ENCODE results near the gene CFAP43.

Gene CFAP43

GRCh38 chr10:104233817-104234216 lies 1.7 kb upstream of the CFAP43 start:
- in situ Hi-C loops (cut with MboI; ENCODE audit: low sequenced_read_pairs, unreplicated experiment) = no loop called here
- no peak for TF ChIP-seq CTCF (IDR thresholded peaks at IDR 0.05; ENCODE audit: borderline replicate concordance, control extremely low read depth, extremely low read depth, insufficient read depth, missing control alignments)
- no peak for DNase-seq (ENCODE audit: low spot score)

- TF ChIP-seq CTCF (IDR thresholded peaks at IDR 0.05; ENCODE audit: borderline replicate concordance, control extremely low read depth, extremely low read depth, insufficient read depth, missing control alignments) = no peak
- DNase-seq (ENCODE audit: low spot score) = no peak
- in situ Hi-C loops (cut with MboI; ENCODE audit: low sequenced_read_pairs, unreplicated experiment) = no loop called here
Measured at GRCh38 chr10:104232613-104233102, 494 bp upstream of the CFAP43 start.

- in situ Hi-C loops (cut with MboI; ENCODE audit: low sequenced_read_pairs, unreplicated experiment) = no loop called here
- DNase-seq (ENCODE audit: low spot score) = peak; percentile 49
- TF ChIP-seq CTCF (IDR thresholded peaks at IDR 0.05; ENCODE audit: borderline replicate concordance, control extremely low read depth, extremely low read depth, insufficient read depth, missing control alignments) = no peak
Measured at GRCh38 chr10:104230490-104230889, 1.7 kb downstream of the CFAP43 start.

- TF ChIP-seq CTCF (IDR thresholded peaks at IDR 0.05; ENCODE audit: borderline replicate concordance, control extremely low read depth, extremely low read depth, insufficient read depth, missing control alignments) = no peak
- in situ Hi-C loops (cut with MboI; ENCODE audit: low sequenced_read_pairs, unreplicated experiment) = loop anchor here (25.0 kb wide), 1 partner anchor 336 kb away; no protein-coding TSS in a partner anchor
Measured at GRCh38 chr10:104223304-104223703, 8.9 kb downstream of the CFAP43 start.

GRCh38 chr10:104220522-104220921 lies 11.6 kb downstream of the CFAP43 start:
- no peak for TF ChIP-seq CTCF (IDR thresholded peaks at IDR 0.05; ENCODE audit: borderline replicate concordance, control extremely low read depth, extremely low read depth, insufficient read depth, missing control alignments)
- in situ Hi-C loops (cut with MboI; ENCODE audit: low sequenced_read_pairs, unreplicated experiment) = loop anchor here (25.0 kb wide), 1 partner anchor 333 kb away; no protein-coding TSS in a partner anchor
- DNase-seq (ENCODE audit: low spot score) = no peak

More at GRCh38 chr10:104223304-104223703, 8.9 kb downstream of the CFAP43 start:
- DNase-seq (ENCODE audit: low spot score) = no peak

- no peak for DNase-seq (ENCODE audit: low spot score)
- no peak for TF ChIP-seq CTCF (IDR thresholded peaks at IDR 0.05; ENCODE audit: borderline replicate concordance, control extremely low read depth, extremely low read depth, insufficient read depth, missing control alignments)
- in situ Hi-C loops (cut with MboI; ENCODE audit: low sequenced_read_pairs, unreplicated experiment) = loop anchor here (25.0 kb wide), 1 partner anchor 331 kb away; no protein-coding TSS in a partner anchor
Measured at GRCh38 chr10:104218751-104219150, 13.4 kb downstream of the CFAP43 start.

Measured in GM13976 (cell line).